ENCODE data around the gene ATP6V1E1.

GRCh38 chr22:17589810-17590375 lies 38.7 kb downstream of the ATP6V1E1 start:
- no peak for TF ChIP-seq CTCF (IDR thresholded peaks at IDR 0.05; ENCODE audit: insufficient read depth, low read length, poor library complexity, severe bottlenecking)
- no peak for TF ChIP-seq EZH2phosphoT487 (conservative IDR thresholded peaks at IDR 0.05; ENCODE audit: low read length)

Data from SU-DHL-6 (cell line).